NCI-H1930 (cell line): ENCODE data around the gene SMIM7.

Experiments
- DNase-seq, 2 experiments: peaks; one replicate each; lab custom pipeline; 2025; lab: John Stamatoyannopoulos, UW

SMIM7 gene

GRCh38 chr19:16621165-16621800, 38.7 kb downstream of the SMIM7 start:
- no peak for DNase-seq

- no peak for DNase-seq
Measured at GRCh38 chr19:16620584-16620983, 39.4 kb downstream of the SMIM7 start.

- DNase-seq: no peak
Measured at GRCh38 chr19:16620018-16620417, 39.9 kb downstream of the SMIM7 start.

GRCh38 chr19:16619457-16619856, 40.5 kb downstream of the SMIM7 start:
- no peak for DNase-seq

GRCh38 chr19:16618248-16618647, 41.7 kb downstream of the SMIM7 start:
- no peak for DNase-seq

- no peak for DNase-seq
Measured at GRCh38 chr19:16615808-16616207, 44.1 kb downstream of the SMIM7 start.

- DNase-seq: no peak
Measured at GRCh38 chr19:16614941-16615340, 45.0 kb downstream of the SMIM7 start.

GRCh38 chr19:16613841-16614240, 46.1 kb downstream of the SMIM7 start:
- no peak for DNase-seq

- no peak for DNase-seq
Measured at GRCh38 chr19:16612636-16613035, 47.3 kb downstream of the SMIM7 start.

GRCh38 chr19:16611121-16611520, 48.8 kb downstream of the SMIM7 start:
- DNase-seq: no peak

GRCh38 chr19:16609511-16610200, 50.3 kb downstream of the SMIM7 start:
- DNase-seq: no peak

GRCh38 chr19:16608290-16608739, 51.6 kb downstream of the SMIM7 start:
- no peak for DNase-seq

GRCh38 chr19:16607819-16608218, 52.1 kb downstream of the SMIM7 start:
- no peak for DNase-seq

GRCh38 chr19:16605553-16605994, 54.4 kb downstream of the SMIM7 start:
- DNase-seq: no peak

GRCh38 chr19:16605115-16605514, 54.8 kb downstream of the SMIM7 start:
- DNase-seq: no peak

- DNase-seq: no peak
Measured at GRCh38 chr19:16604615-16605014, 55.3 kb downstream of the SMIM7 start.

- DNase-seq: no peak
Measured at GRCh38 chr19:16603090-16603489, 56.9 kb downstream of the SMIM7 start.

- DNase-seq: no peak
Measured at GRCh38 chr19:16601378-16602052, 58.4 kb downstream of the SMIM7 start.

- DNase-seq: no peak
Measured at GRCh38 chr19:16600824-16601223, 59.1 kb downstream of the SMIM7 start.

GRCh38 chr19:16599655-16600346, 60.1 kb downstream of the SMIM7 start:
- no peak for DNase-seq

- DNase-seq: no peak
Measured at GRCh38 chr19:16598848-16599247, 61.1 kb downstream of the SMIM7 start.

- DNase-seq: no peak
Measured at GRCh38 chr19:16596399-16596798, 63.5 kb downstream of the SMIM7 start.
